ENCODE measurements around the gene NPPC.

NPPC gene

GRCh38 chr2:231926180-231926741 is at the start of gene NPPC:
NPPC (minus strand) TSS chr2:231926396; CDS start chr2:231926249, 147 bp downstream.
- DNase-seq (ENCODE audit: low read depth), result no peak
- H3K4me3 ChIP-seq (ENCODE audit: low read depth, low read length), result peak within 1 kb of the TSS; percentile 48
- TF ChIP-seq CTCF (IDR thresholded peaks at IDR 0.05; ENCODE audit: control insufficient read depth, extremely low read depth, insufficient read depth), result peak; percentile 68

- TF ChIP-seq CTCF (IDR thresholded peaks at IDR 0.05; ENCODE audit: control insufficient read depth, extremely low read depth, insufficient read depth), result no peak
- DNase-seq (ENCODE audit: low read depth), result no peak
- H3K4me3 ChIP-seq (ENCODE audit: low read depth, low read length), result no peak overlapping the region
Observed at GRCh38 chr2:231975001-231975400, 48.8 kb upstream of the NPPC start.

GRCh38 chr2:231970461-231970860 is 44.3 kb upstream of the NPPC start:
- TF ChIP-seq CTCF (IDR thresholded peaks at IDR 0.05; ENCODE audit: control insufficient read depth, extremely low read depth, insufficient read depth), result no peak
- DNase-seq (ENCODE audit: low read depth), result no peak
- no peak overlapping the region for H3K4me3 ChIP-seq (ENCODE audit: low read depth, low read length)

- no peak overlapping the region for H3K4me3 ChIP-seq (ENCODE audit: low read depth, low read length)
- TF ChIP-seq CTCF (IDR thresholded peaks at IDR 0.05; ENCODE audit: control insufficient read depth, extremely low read depth, insufficient read depth), result no peak
- DNase-seq (ENCODE audit: low read depth), result no peak
Observed at GRCh38 chr2:231968820-231969219, 42.6 kb upstream of the NPPC start.

- no peak overlapping the region for H3K4me3 ChIP-seq (ENCODE audit: low read depth, low read length)
- TF ChIP-seq CTCF (IDR thresholded peaks at IDR 0.05; ENCODE audit: control insufficient read depth, extremely low read depth, insufficient read depth), result no peak
- no peak for DNase-seq (ENCODE audit: low read depth)
Observed at GRCh38 chr2:231966886-231967285, 40.7 kb upstream of the NPPC start.

- H3K4me3 ChIP-seq (ENCODE audit: low read depth, low read length), result no peak overlapping the region
- no peak for DNase-seq (ENCODE audit: low read depth)
- no peak for TF ChIP-seq CTCF (IDR thresholded peaks at IDR 0.05; ENCODE audit: control insufficient read depth, extremely low read depth, insufficient read depth)
Observed at GRCh38 chr2:231965102-231965501, 38.9 kb upstream of the NPPC start.
